ENCODE measurements around the gene C1QTNF9. TPM values are rescaled to one million over a fixed set of nuclear protein-coding genes. Genes with fewer than 3 reads are reported as not detected.

Gene C1QTNF9
- total and polyA plus RNA-seq, 2 of the 4 experiments (the other 2 are of a cell fraction) = 0.18 to 0.21 TPM

GRCh38 chr13:24351423-24351822 is 42.0 kb downstream of the C1QTNF9 start:
- intact Hi-C loops (cut with micrococcal nuclease) = no loop called here
- Histone ChIP-seq H3K14ac (replicated peaks; ENCODE audit: low read depth, low read length) (no peak overlapping the region), H3K4me2 (ENCODE audit: low read depth, low read length) (no peak overlapping the region), H3K27ac (ENCODE audit: insufficient read depth, low read length) (no peak overlapping the region), H3K56ac (ENCODE audit: extremely low read depth, insufficient read depth, low read length) (no peak overlapping the region), H3K18ac (ENCODE audit: low read depth, low read length) (no peak overlapping the region), H3K9ac (ENCODE audit: low read depth, low read length) (no peak overlapping the region), H4K5ac (ENCODE audit: low read depth, low read length) (no peak overlapping the region), H3K79me1 (ENCODE audit: low read depth in 1 of 2, low read length in 2 of 2) (no peaks in the 10 kb centered on the region), H2AFZ (replicated peaks; ENCODE audit: low read length, poor library complexity) (no peak overlapping the region), H3K4me3 (ENCODE audit: insufficient read depth, low read depth, low read length) (no peak overlapping the region), H3K36me3 (ENCODE audit: control insufficient read depth, insufficient read depth, low read length) (no peaks in the 10 kb centered on the region), H4K91ac (ENCODE audit: insufficient read depth, low read depth, low read length) (no peak overlapping the region), H2BK15ac (ENCODE audit: low read depth, low read length) (no peak overlapping the region), H3K23ac (ENCODE audit: low read depth, low read length) (no peak overlapping the region), H2BK20ac (ENCODE audit: low read depth, low read length) (no peak overlapping the region), H3K27me3 (ENCODE audit: control insufficient read depth, insufficient read depth, low read length) (peaks cover 6% of the 10 kb centered on the region; the same call in 1 of the 2 replicates), H3K9me3 (ENCODE audit: control insufficient read depth, insufficient read depth, low read length) (peaks cover 4% of the 10 kb centered on the region; the same call in 1 of the 2 replicates), H3K4me1 (ENCODE audit: control insufficient read depth, insufficient read depth, low read length) (no peaks in the 10 kb centered on the region), H4K20me1 (ENCODE audit: insufficient read depth, low read length) (no peaks in the 10 kb centered on the region), H2AK9ac (replicated peaks; ENCODE audit: low read depth, low read length, poor library complexity) (no peak overlapping the region), H3K4ac (ENCODE audit: low read depth, low read length) (no peak overlapping the region), H2AK5ac (ENCODE audit: low read depth, low read length) (no peak overlapping the region), H2BK120ac (ENCODE audit: low read depth, low read length) (no peak overlapping the region), H4K8ac (ENCODE audit: low read depth in 2 of 2, low read length in 2 of 2) (no peak overlapping the region), H3K9me1 (ENCODE audit: insufficient read depth, low read length) (peaks cover 5% of the 10 kb centered on the region), H2BK5ac (ENCODE audit: low read depth, low read length, poor library complexity, severe bottlenecking) (no peak overlapping the region)
- POLR2A ChIA-PET (ENCODE audit: unreplicated experiment) = no interaction called here
- WGBS, 2 experiments (ENCODE audit: extremely low coverage in 2 of 2, insufficient read length in 1 of 2) = no CpG with 5 or more reads among the region's 3 CpGs
- CTCF ChIA-PET = no interaction called here
- no TSS peak for BruUV-seq (replicated peaks)
- no peak for DNase-seq
- no peak for TF ChIP-seq BHLHE40 (IDR thresholded peaks at IDR 0.05; ENCODE audit: low read depth, low read length)
- TF ChIP-seq SMC3 (IDR thresholded peaks at IDR 0.05; ENCODE audit: low read depth, low read length) = no peak
- no peak for TF ChIP-seq CTCF (conservative IDR thresholded peaks at IDR 0.05; ENCODE audit: low read depth, low read length)
- dilution Hi-C loops (cut with HindIII; ENCODE audit: low sequenced_read_pairs, unreplicated experiment) = no loop called here
- in situ Hi-C loops (cut with MboI; ENCODE audit: low sequenced_read_pairs) = no loop called here
- ATAC-seq (ENCODE audit: low read depth) = no peak

Measured in IMR-90 (cell line).